Duodenal mucosa (tissue), 2 donors: Measurements from ENCODE around the gene TGFA.

ENCODE experiments used
- H3K27ac ChIP-seq: one replicate; pipeline ENCODE4 v1.7.0; 2013; ENCODE audit warnings: low read depth, low read length
- H3K27me3 ChIP-seq, 2 donors: one replicate each; pipeline ENCODE4 v1.7.0; 2013; ENCODE audit warnings: low read length in 2 of 2, control low read depth in 1 of 2; ENCODE audit not compliant: insufficient read depth in 2 of 2, control insufficient read depth in 1 of 2
- H3K36me3 ChIP-seq, 2 donors: one replicate each; pipeline ENCODE4 v1.7.0; 2013; ENCODE audit warnings: low read length in 2 of 2, control low read depth in 1 of 2; ENCODE audit not compliant: insufficient read depth in 2 of 2, control insufficient read depth in 1 of 2
- H3K4me1 ChIP-seq, 2 donors: one replicate each; pipeline ENCODE4 v1.7.0; 2013; ENCODE audit warnings: low read length in 2 of 2, control low read depth in 1 of 2; ENCODE audit not compliant: insufficient read depth in 2 of 2, control insufficient read depth in 1 of 2
- H3K4me3 ChIP-seq, 2 donors: one replicate each; pipeline ENCODE4 v1.7.0; 2013; ENCODE audit warnings: low read length in 2 of 2, low read depth in 1 of 2
- H3K9ac ChIP-seq, 2 donors: one replicate each; pipeline ENCODE4 v1.7.0; 2013; ENCODE audit warnings: low read length in 2 of 2, low read depth in 1 of 2
- H3K9me3 ChIP-seq, 2 donors: one replicate each; pipeline ENCODE4 v1.7.0; 2013; ENCODE audit warnings: low read length in 2 of 2, control low read depth in 1 of 2; ENCODE audit not compliant: control insufficient read depth in 1 of 2

TGFA gene

DNA sequence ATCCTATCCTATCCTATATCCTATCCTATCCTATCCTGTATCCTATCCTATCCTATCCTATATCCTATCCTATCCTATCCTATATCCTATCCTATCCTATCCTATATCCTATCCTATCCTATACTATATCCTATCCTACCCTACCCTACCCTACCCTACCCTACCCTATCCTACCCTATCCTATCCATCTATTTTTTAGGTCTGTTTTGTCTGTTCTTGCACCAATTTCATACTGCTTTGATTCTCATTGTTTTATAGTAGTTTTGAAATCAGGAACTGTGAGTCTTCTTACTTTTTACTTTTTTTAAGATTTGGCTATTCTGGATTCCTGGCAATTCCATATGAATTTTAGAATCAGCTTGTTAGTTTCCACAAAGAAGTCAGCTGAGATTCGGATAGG is 118.5 kb downstream of the TGFA start:
- no peaks in the 10 kb centered on the region for H3K4me1 ChIP-seq
- H3K9ac ChIP-seq: no peak overlapping the region
- H3K9me3 ChIP-seq: no peaks in the 10 kb centered on the region
- H3K27me3 ChIP-seq: no peaks in the 10 kb centered on the region
- no peaks in the 10 kb centered on the region for H3K36me3 ChIP-seq
- H3K27ac ChIP-seq: no peak overlapping the region
- no peak overlapping the region for H3K4me3 ChIP-seq

DNA sequence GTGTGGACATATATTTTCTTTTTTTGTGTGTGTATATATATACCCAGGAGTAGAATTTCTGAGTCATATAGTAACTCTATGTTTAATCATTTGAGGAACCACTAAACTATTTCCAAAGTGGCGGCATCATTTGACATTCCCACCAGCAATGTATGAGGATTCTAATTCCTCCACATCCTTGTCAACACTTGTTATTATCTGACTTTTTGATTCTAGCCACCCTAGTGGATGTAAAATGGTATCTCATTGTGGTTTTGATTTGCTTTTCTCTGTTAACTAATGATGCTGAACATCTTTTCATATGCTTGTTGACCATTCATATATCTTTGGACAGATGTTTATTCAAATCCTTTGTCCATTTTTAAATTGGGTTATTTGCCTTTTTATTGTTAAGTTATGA is 120.3 kb downstream of the TGFA start:
- Histone ChIP-seq H3K9ac (no peak overlapping the region), H3K36me3 (no peaks in the 10 kb centered on the region), H3K27me3 (no peaks in the 10 kb centered on the region), H3K27ac (no peak overlapping the region), H3K4me3 (no peak overlapping the region), H3K9me3 (no peaks in the 10 kb centered on the region), H3K4me1 (no peaks in the 10 kb centered on the region)

DNA sequence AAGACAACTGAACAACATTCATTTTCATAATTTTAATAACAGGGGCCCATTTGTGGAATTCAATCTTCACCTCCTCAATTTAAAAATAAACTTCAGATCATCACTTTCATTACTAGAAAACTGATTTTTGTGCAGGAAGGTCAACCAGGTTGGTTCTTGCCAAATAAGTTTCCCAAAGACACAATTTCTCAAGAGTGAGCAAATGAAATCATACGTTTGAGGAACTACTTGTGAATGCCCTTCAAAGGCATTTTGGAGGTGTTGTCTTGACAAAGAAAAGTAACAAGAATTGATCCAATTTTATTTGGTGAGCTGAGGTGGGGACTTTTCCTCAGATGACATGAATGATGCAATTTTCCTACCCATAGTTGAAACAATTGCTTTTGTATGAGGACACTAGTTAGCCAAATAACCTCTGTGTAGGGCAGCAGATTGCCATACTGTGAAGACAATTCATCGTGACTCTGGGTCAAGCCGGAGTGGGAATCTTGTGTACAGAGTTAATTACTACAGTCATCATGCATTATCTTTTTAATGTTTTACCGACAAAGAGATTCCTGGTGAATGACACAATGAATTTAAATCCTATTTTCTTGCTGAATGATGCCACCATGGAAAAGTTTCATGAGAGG is 121.8 kb downstream of the TGFA start:
- H3K4me1 ChIP-seq: no peaks in the 10 kb centered on the region
- no peaks in the 10 kb centered on the region for H3K27me3 ChIP-seq
- no peaks in the 10 kb centered on the region for H3K9me3 ChIP-seq
- H3K36me3 ChIP-seq: no peaks in the 10 kb centered on the region
- no peak overlapping the region for H3K4me3 ChIP-seq
- H3K9ac ChIP-seq: no peak overlapping the region
- no peak overlapping the region for H3K27ac ChIP-seq

DNA sequence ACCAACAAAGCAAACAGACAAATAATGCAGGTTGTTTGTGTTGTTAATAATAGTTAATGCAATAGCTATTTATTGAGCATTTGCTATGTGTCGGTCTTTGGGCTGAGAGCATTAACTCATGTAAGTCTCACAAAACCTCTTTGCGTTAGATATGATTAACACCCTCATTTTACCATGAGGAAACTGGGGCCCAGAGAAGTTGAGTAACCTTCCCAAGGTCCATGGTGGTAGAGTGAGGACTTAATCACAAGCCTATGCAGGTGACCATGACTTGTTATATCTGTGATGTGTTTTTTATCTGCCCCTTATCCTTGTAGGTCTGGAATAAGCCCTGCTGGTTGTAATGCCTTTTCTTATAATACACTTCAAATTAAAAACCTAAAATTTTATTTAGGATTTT is 127.3 kb downstream of the TGFA start:
- Histone ChIP-seq H3K4me3 (no peak overlapping the region), H3K27ac (no peak overlapping the region), H3K36me3 (no peaks in the 10 kb centered on the region), H3K9me3 (no peaks in the 10 kb centered on the region), H3K4me1 (peaks cover 0 to 9% of the 10 kb centered on the region in 2 donors), H3K9ac (no peak overlapping the region), H3K27me3 (no peaks in the 10 kb centered on the region)

DNA sequence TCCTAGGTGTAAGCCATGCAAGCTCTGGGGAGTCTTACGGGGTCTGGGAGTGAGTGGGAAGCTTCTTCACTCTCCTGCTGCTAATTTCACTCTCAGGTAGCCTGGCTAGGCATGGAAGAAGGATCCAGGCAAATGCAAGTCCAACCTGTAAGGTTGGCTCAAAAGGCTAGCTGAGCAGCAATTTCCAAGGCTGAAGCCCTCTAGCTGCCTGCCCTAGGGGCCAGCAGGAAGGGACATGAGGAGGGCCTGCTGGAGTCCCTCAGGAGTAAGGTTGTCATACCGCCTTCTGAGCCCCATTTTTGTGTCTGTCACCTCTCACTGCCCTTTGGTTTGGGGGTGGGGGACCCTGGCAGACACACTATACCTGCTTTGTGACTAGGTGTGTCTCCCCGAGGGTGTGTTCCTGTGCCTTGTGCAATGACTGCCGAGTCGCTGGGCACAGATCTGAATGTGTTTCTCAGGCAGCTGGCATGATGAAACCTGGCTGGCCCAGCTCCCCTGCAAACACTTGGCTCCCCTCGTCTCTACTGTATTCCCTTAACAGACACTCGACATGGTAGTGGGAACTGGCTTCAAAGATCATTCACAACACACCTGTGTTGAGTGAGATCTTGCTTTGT is 127.8 kb downstream of the TGFA start:
- Histone ChIP-seq H3K27ac (no peak overlapping the region), H3K9ac (no peak overlapping the region), H3K4me3 (peak overlapping the region in 1 of 2 donors; percentile 1), H3K9me3 (no peaks in the 10 kb centered on the region), H3K27me3 (no peaks in the 10 kb centered on the region), H3K36me3 (no peaks in the 10 kb centered on the region), H3K4me1 (peaks cover 0 to 9% of the 10 kb centered on the region in 2 donors)

DNA sequence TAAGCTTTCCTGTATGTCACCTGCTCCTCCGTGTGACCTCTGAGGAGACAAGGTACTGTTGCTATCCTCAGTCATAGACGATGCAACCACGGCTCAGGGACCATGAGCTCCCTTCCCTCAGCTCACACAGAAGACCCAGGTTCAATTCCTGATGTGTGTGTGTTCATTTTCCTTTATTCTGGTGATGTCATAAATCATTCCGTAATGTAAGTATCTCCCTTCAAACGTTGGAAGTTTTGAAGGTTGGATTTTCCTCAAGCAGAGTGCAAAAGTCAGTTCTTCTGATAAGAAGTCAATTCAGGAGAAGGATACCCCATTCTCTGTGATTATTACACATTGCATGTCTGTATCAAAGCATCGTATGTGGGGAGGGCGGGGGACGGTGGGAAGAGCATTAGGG is 132.9 kb downstream of the TGFA start:
- no peaks in the 10 kb centered on the region for H3K36me3 ChIP-seq
- H3K27ac ChIP-seq: no peak overlapping the region
- peaks cover 0 to 3% of the 10 kb centered on the region in 2 donors for H3K4me1 ChIP-seq
- H3K9me3 ChIP-seq: no peaks in the 10 kb centered on the region
- H3K9ac ChIP-seq: no peak overlapping the region
- no peaks in the 10 kb centered on the region for H3K27me3 ChIP-seq
- no peak overlapping the region for H3K4me3 ChIP-seq

DNA sequence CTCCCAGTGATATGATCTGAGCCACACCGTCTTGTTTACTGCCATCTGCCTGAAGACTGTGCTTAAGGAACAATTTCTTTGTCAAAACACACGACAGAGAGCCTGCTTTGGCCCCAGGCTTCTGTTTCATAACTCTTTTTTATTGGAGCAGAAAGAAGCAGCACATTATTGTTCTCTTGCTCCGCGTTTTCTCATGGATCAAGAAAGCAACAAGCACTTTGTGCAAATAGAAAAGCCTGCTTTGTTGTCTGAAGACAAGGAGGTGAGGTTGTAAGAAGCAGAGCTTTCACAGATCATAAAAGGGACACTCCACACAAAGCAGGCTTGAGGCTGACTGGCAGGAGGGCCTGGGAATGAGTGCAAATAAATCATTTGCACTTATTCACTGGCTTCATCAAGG is 133.5 kb downstream of the TGFA start:
- Histone ChIP-seq H3K27me3 (no peaks in the 10 kb centered on the region), H3K27ac (no peak overlapping the region), H3K9me3 (no peaks in the 10 kb centered on the region), H3K4me1 (no peaks in the 10 kb centered on the region), H3K4me3 (no peak overlapping the region), H3K9ac (no peak overlapping the region), H3K36me3 (no peaks in the 10 kb centered on the region)

DNA sequence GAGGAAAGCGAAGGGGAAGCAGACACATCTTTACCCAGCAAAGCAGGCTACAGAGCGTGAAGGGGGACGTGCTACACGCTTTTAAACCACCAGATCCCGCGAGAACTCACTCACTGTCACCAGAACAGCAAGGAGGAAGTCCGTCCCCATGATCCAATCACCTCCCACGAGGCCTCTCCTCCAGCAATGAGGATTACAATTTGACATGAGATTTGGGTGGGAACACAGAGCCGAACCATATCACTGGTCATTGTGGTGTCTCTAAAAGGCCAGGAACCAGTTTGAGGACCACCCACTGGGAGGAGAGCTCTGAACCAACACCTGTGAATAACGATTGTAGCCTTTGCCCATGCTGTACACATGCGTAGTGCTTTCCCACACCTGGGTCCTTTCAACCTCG is 135.1 kb downstream of the TGFA start:
- no peak overlapping the region for H3K27ac ChIP-seq
- H3K4me3 ChIP-seq: no peak overlapping the region
- H3K4me1 ChIP-seq: no peaks in the 10 kb centered on the region

DNA sequence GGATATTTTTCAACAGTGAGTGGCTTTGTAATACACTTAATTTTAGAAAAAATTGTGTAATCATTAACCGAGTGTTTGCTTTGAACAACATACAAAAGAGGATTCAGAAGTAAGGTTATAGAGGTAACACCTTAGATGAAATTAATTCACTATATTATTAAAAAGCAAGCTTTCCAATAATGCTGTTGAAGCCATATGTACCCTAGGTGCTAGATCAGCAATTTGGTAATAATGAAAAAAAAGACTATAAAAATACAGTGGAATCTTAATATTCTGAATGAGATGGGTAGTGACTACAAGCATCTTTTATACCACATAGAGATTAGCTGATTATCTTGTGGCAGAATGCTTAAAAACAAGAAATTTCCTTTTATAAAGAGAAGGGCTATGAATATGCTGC is 136.6 kb downstream of the TGFA start:
- Histone ChIP-seq H3K4me1 (peaks cover 8 to 11% of the 10 kb centered on the region in 2 donors), H3K9me3 (no peaks in the 10 kb centered on the region), H3K27me3 (no peaks in the 10 kb centered on the region), H3K4me3 (no peak overlapping the region), H3K9ac (no peak overlapping the region), H3K27ac (no peak overlapping the region), H3K36me3 (no peaks in the 10 kb centered on the region)

More for the DNA sequence above, 135.1 kb downstream of the TGFA start:
- H3K9ac ChIP-seq: no peak overlapping the region
- no peaks in the 10 kb centered on the region for H3K36me3 ChIP-seq
- no peaks in the 10 kb centered on the region for H3K9me3 ChIP-seq
- H3K27me3 ChIP-seq: no peaks in the 10 kb centered on the region

DNA sequence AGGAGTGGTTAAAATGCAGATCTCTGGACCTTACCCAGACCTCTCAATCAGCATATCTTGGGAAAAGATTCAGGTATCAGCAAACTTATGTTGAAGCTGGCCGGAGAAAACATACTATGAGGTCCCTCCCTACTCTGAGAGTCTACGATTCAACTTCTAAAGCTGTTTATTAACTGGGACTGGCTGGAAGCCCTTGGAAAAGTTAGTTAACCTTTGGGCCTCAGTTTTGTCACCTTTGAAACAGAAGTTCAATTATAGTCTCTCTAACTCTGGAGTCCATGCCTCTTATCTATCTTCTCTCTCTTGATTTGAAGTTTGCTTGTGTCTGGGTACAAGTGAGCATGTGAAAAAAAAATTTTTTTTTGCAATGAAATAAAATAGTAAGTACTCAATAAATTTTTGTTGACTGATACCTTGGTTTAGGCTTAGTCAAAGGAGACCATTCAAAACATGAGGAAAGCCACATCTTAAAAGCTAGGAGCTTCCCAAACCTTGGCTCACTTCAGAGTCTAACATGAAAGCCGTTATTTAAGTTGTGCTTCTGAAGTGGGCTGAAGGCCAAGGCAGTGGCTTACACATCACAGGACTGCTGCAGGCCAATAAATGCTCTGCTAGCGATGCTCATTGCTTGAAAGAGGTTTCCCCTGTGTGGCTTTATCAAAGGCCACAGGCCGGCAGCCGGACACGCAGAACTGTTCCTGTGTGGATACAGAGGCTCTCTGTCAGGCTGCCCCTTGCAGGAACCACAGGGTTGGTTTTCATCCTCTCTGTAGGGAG is 141.1 kb downstream of the TGFA start:
- no peaks in the 10 kb centered on the region for H3K36me3 ChIP-seq
- no peaks in the 10 kb centered on the region for H3K27me3 ChIP-seq
- H3K4me1 ChIP-seq: peaks cover 18 to 19% of the 10 kb centered on the region in 2 donors
- H3K9me3 ChIP-seq: no peaks in the 10 kb centered on the region
- no peak overlapping the region for H3K4me3 ChIP-seq
- H3K27ac ChIP-seq: no peak overlapping the region
- no peak overlapping the region for H3K9ac ChIP-seq
